Coronary artery (tissue), 2 donors: ENCODE data around the gene DHX57.

Experiments
- DNase-seq: peaks from one replicate; pipeline ENCODE4 v3.0.0-alpha.2; 2017; ENCODE audit warnings: low spot score
- H3K27ac ChIP-seq, 2 donors: fragments of 200-600 bp; sonication (generic); one replicate each; pipeline ENCODE4 v1.5.1; 2016 to 2019
- H3K4me3 ChIP-seq: fragments of 200-600 bp; sonication (generic); 2 replicates; pipeline ENCODE4 v1.5.1; 2016; ENCODE audit warnings: mild to moderate bottlenecking, moderate library complexity
- CTCF ChIP-seq: fragments of 200-600 bp; sonication (generic); IDR thresholded peaks from one replicate; pipeline ENCODE4 v1.5.1; 2019; ENCODE audit warnings: antibody characterized with exemption

Gene DHX57

GRCh38 chr2:38748391-38748790 lies 127.3 kb downstream of the DHX57 start:
- no peak for TF ChIP-seq CTCF
- Histone ChIP-seq H3K27ac (no peak overlapping the region), H3K4me3 (no peak overlapping the region)
- no peak for DNase-seq

GRCh38 chr2:38747819-38748218 lies 127.9 kb downstream of the DHX57 start:
- no peak for TF ChIP-seq CTCF
- Histone ChIP-seq H3K27ac (no peak overlapping the region), H3K4me3 (no peak overlapping the region)
- no peak for DNase-seq
